ENCODE results near the gene VWA5A.

VWA5A gene

DNA sequence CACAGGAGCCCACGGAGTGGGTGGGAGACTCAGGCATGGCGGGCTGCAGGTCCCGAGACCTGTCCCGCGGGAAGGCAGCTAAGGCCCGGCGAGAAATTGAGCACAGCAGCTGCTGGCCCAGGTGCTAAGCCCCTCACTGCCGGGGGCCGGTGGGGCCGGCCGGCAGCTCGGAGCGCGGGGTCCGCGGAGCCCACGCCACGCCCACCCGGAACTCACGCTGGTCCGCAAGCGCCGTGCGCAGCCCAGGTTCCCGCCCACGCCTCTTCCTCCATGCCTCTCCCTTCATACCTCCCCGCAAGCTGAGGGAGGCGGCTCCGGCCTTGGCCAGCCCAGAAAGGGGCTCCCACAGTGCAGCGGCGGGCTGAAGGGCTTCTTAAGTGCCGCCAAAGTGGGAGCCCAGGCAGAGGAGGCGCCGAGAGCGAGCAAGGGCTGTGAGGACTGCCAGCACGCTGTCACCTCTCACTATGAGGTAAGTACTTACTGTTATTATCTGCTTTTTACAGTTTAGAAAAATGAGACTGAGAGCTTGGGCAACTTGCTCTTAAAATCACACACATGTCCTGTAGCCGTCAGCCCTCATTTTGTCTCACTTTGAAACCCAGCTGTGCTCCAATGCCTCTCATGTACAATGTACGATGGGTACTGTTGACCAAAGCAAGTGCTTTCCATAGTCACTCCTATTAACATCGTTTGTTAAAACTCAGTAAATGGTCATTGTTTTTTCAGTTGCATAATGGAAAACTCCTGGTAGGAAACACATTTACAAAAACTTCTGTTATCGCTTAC lies 55.7 kb downstream of the VWA5A start:
- peak; percentile 2 for DNase-seq

DNA sequence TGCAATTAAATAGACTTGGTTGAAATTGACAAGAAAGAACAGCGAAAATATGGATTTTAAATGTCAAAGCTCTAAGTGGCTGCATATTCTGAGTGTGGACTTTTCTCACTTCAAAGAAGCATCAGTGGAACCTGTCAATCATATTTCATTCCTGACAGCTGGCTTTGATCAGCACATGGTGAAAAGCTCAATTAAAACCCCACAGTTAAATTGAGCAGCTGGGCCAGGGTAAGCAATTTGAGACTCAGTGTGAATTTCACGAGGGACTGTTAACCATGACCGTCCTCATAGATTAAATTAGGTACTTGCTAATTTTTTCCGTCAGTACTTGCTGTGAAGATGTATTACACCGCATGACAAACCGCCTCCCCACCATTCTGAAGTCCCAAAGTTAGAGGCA lies 56.9 kb downstream of the VWA5A start:
- no peak for DNase-seq

DNA sequence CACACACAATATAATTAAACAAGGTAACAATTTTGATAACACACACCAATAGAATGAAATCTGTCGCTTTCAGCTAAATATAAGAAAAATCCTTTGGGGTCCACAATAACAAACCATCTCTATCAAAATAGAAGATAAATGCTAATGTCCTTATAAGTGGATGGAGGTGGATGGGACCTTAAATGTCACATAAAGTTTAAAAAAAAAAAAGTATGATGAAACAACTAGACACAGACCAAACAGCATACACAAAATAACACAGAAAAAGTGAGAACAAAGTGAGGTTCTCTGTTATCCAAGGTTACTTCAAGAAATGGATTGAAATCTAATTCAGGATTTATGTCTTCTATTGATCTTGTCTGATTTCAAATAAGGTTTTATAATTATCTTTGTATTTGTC lies 57.3 kb downstream of the VWA5A start:
- DNase-seq = no peak

DNA sequence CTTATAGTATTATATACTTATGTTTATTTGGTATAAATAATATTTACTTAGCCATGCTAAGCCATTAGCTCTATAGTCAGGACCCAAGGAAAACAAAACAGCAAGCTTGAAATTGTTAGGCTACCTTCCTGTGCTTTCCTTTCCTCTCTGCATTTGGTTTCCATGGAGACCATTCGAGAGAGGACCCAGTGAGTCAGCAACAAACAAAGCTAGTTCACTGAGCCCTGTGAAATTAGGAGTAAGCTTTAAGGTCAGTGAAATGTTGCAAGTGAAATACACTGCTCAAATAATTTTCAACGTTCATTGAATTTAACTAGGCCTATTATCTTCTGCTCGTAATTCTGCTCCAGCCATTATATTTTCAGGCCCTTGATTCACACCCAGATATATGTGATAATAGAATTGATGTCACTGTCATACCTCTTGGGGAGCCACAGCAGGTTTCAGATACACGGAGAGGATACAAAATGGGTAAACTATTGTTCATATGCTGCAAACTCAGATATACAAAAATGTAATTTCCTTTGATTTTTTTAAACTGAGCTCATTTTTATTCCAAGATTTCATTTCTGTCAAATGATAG lies 58.8 kb downstream of the VWA5A start:
- peak; percentile 82 for DNase-seq

DNA sequence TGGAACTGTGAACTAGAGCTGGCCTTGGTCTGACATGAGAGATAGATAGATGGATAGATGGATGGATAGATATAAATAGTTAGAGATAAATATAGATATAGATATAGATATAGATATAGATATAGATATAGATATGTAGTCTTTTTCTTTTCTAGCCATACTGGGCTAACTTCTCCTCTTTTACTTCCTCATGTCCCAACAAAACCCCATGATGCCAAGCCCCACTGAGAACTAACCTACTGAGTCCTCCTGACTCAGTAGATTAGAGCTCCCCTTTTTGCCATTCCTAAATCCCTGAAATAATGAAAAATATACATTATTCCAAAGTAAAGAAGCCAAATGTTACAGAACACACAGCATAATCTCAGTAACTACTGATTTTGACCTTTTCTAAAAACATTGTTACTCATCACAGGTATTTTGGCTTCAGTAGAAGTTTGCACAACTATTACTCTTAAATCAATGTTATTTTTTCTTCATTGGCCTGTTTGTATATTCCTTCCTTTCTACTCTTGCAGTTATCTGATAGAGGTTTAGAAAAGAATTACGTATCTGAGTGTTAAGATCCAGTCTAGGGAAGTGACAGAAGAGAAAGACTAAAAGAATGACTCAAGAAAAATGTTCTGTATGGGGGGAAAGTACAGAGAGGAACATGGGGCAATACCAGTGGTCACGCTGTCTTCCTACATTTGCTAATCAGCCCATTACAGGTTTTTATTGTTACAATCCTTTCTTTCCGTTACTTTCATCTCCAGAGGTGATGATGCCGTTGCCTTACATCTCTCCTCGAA lies 61.9 kb downstream of the VWA5A start:
- DNase-seq = no peak

DNA sequence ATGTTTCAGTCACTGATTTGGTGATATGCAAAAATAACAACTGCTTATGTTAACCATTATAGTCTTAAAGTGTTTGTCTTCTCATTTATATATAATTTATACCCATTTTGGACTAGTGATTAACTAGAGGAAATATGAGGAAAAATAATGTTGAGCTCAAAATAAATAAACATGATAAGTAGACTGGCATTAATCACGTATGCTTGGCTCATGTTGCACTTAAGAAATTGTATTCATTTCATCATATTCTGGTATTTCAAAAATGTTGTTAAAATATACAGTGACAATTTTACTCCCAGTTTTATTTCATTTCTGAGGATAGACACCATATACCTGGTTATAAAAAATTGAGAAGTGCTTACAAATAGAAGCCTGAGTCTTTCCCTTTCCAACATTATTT lies 64.1 kb downstream of the VWA5A start:
- no peak for DNase-seq

GRCh38 chr11:124183068-124183467 lies 67.8 kb downstream of the VWA5A start, which contains the start of gene OR10D3:
Gene OR10D3, plus strand, starts transcription at chr11:124183345. Its CDS starts 1,925 bp downstream, at chr11:124185270.
- no peak for DNase-seq

DNA sequence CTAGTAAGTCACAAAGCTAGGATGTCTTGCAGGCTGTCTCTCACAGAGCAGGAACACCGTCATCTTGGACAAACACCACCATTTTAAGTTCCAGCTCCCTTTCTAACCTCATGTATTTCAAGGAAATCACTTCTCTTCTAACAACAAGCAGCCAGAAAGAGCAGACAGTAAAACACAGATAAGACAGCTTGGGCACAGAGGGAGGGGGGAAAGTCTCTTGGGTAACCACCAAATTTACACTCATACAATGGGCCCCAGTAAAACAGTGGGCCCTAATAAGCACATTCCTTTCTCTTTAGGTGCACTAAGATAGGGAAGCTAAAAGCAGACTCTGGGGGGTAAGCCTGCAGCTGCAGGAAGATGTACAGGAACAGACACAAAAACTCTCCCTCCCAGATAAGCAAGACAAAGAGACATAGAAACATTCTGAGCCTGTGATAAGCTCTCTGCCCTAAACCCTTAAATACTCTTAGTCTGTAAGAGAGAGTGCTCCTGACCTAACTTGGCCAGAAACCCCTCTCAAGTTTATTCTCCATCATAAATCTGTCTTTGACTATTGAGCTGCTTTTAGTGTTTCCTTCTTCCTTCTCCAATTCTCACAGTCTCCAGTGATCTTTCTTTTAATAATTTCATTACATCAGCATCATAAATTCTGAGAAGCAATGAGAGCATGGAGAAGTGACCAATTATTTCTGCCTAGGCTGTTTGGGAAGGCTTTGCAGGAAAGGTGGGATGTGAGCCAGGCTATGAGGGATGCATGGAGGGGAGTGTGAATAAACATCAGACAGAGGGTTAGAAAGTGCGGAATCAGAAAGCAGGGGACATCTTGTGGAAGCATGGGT lies 75.3 kb downstream of the VWA5A start:
- DNase-seq = no peak

GRCh38 chr11:124193221-124194010 lies 78.2 kb downstream of the VWA5A start:
- no peak for DNase-seq

DNA sequence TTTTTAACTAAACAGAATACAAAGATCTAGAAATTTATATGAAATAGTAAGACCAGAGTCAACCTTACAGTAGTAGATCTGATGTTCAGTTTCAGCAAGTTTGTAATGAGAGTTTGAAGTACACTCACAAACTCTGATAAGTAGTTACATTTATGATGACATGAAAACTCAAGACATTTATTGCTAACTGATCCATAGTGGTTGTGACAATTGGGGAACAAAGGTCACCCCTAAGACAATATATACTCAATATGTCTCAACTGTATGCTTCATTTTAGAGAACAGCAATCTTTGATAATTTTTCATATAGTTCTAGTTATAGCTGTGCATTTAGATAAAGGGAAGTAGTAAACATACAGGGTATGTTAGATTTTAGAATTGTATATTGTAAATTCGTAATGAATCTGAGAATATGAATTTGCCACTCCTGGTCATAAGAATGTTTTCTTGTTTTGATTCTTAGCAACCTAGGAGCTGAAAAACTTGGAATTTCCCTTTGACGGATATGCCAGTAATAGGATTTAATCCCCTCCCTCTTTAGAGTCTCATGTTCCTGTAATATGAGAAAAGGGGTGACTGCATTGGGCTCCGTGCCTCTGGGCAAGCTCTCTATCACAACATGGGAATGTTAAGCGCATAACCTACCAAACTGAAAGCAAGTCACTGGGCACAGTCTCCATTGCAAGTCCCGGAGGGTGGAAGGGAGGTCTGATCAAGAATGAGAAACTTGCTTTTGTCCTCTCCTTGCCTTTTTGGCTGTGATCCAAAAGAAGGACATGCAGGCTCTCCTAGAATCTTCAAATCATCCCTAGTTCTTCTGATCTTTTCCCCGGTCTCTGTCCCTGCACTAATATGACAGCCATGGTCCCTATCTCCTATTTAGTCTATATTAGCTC lies 79.3 kb downstream of the VWA5A start:
- no peak for DNase-seq

GRCh38 chr11:124195189-124195734 lies 80.0 kb downstream of the VWA5A start:
- DNase-seq = peak; percentile 38

Data from NCI-H345 (cell line).